GM11168 (cell line): ENCODE results near the gene LDLRAD3.

Source experiments
- in situ Hi-C: fragments of 300-500 bp; cut with MboI; formaldehyde crosslinking; loops from one replicate; pipeline ENCODE4 v1.12.0; 2022; ENCODE audit warnings: low sequenced_read_pairs; ENCODE audit not compliant: unreplicated experiment

Gene LDLRAD3

DNA sequence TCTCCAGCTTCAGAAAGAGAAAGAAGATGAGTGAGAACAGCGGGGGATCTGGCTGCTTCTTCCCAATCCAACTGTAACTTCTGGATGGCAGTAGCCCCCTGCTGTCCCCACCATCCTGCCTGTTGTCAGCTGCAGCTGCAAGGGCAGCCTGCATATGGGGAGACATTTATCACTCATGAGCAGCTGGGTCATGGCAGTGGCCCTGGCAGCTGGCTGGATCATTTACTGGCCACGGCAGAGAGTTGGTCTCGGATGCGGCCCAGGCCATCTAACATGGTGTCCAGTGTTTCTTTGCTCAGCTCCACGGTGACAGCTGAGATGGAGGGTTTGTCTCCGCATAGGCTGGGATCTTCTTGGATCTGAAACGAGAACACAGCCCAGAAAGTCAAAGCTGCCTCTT, 330.6 kb downstream of the LDLRAD3 start:
- in situ Hi-C loops: loop anchor here (25.0 kb wide), 1 partner anchor 462 kb away; no protein-coding TSS in a partner anchor

GRCh38 chr11:36278531-36279282, 334.8 kb downstream of the LDLRAD3 start:
- in situ Hi-C loops: no loop called here

DNA sequence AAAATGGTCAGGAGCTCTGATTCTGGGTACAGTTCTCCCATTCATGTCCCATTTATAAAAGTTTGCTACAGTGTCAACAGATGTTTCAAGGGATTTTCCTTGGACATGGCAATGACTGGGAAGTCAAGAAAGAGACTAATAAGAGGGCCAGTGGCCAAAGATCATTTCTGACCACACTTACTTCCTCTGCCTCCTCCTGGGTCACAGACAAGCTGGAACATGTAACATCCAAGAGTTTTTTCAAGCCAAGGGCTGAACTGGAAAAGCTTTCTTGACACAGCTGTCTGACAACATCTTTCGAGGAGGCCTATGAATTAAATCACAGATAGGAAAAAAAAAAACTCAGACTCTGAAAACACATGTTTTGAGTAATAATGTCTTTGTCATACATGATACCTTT, 336.7 kb downstream of the LDLRAD3 start:
- in situ Hi-C loops: no loop called here
